ENCODE data around the gene DKK2. TPM values are rescaled to one million over a fixed set of nuclear protein-coding genes. Genes with fewer than 3 reads are reported as not detected.
A peak's percentile ranks its signal among the peaks of the same experiment; 100 is the strongest.

DKK2 gene
- total RNA-seq, 1 donor from 2014 or later, result 3.3 TPM

DNA sequence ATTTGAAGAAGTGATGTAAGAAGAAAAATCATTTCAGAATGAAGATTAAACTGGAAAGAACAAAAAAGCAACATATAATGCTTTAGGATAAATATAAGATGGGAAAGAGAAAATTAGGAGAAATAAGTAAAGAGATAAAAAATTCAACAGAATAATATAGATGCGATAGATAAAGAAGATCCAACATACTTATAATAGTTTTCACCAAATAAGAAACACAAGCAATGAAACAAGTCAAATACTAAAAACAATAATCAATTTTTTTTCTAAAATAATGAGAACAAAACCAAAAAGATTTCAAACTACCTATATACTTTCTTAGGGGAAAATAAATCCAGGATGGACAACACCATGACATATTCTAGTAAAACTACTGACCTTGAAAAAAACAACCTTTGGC lies 10.1 kb upstream of the DKK2 start:
- no peaks in the 10 kb centered on the region for H3K27me3 Mint-ChIP-seq (ENCODE audit: low read depth, unreplicated experiment)
- TF ChIP-seq EZH2 (IDR thresholded peaks at IDR 0.05; ENCODE audit: insufficient read depth, low read length), result no peak
- TF ChIP-seq, protein P1, sequence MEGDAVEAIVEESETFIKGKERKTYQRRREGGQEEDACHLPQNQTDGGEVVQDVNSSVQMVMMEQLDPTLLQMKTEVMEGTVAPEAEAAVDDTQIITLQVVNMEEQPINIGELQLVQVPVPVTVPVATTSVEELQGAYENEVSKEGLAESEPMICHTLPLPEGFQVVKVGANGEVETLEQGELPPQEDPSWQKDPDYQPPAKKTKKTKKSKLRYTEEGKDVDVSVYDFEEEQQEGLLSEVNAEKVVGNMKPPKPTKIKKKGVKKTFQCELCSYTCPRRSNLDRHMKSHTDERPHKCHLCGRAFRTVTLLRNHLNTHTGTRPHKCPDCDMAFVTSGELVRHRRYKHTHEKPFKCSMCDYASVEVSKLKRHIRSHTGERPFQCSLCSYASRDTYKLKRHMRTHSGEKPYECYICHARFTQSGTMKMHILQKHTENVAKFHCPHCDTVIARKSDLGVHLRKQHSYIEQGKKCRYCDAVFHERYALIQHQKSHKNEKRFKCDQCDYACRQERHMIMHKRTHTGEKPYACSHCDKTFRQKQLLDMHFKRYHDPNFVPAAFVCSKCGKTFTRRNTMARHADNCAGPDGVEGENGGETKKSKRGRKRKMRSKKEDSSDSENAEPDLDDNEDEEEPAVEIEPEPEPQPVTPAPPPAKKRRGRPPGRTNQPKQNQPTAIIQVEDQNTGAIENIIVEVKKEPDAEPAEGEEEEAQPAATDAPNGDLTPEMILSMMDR (IDR thresholded peaks at IDR 0.05; ENCODE audit: insufficient read depth, low read depth, low read length), result no peak
- Histone ChIP-seq H3K36me3 (ENCODE audit: insufficient read depth, low read length) (no peaks in the 10 kb centered on the region), H3K4me3 (ENCODE audit: insufficient read depth, low read depth, low read length) (no peak overlapping the region), H3K9ac (ENCODE audit: low read length) (no peak overlapping the region), H3K9me3 (ENCODE audit: insufficient read depth, low read depth, low read length) (no peaks in the 10 kb centered on the region), H3K4me1 (ENCODE audit: insufficient read depth, low read length) (no peaks in the 10 kb centered on the region), H3K27ac (ENCODE audit: low read depth, low read length) (no peak overlapping the region), H2AFZ (ENCODE audit: low read depth, low read length) (no peak overlapping the region), H3K27me3 (ENCODE audit: insufficient read depth, low read length) (no peaks in the 10 kb centered on the region), H4K20me1 (ENCODE audit: insufficient read depth, low read length) (no peaks in the 10 kb centered on the region), H3K79me2 (ENCODE audit: insufficient read depth, low read length) (no peaks in the 10 kb centered on the region), H3K4me2 (ENCODE audit: low read length) (no peak overlapping the region)
- no peak overlapping the region for H3K27ac Mint-ChIP-seq (ENCODE audit: unreplicated experiment)
- H3K4me3 Mint-ChIP-seq (ENCODE audit: unreplicated experiment), result no peak overlapping the region
- FAIRE-seq (no peak), DNase-seq (ENCODE audit: low read depth) (no peak)
- H3K9me3 Mint-ChIP-seq (ENCODE audit: unreplicated experiment), result no peaks in the 10 kb centered on the region
- H3K36me3 Mint-ChIP-seq (ENCODE audit: low read depth, unreplicated experiment), result no peaks in the 10 kb centered on the region
- H3K4me1 Mint-ChIP-seq (ENCODE audit: low read depth, unreplicated experiment), result no peaks in the 10 kb centered on the region

GRCh38 chr4:107044170-107044569 lies 8.1 kb upstream of the DKK2 start:
- H3K36me3 Mint-ChIP-seq (ENCODE audit: low read depth, unreplicated experiment), result no peaks in the 10 kb centered on the region
- H4K20me1 ChIP-seq (ENCODE audit: insufficient read depth, low read length), result no peaks in the 10 kb centered on the region
- H3K27me3 Mint-ChIP-seq (ENCODE audit: low read depth, unreplicated experiment), result peaks cover 3% of the 10 kb centered on the region
- H3K9ac ChIP-seq (ENCODE audit: low read length), result no peak overlapping the region
- FAIRE-seq (no peak), DNase-seq (ENCODE audit: low read depth) (no peak)
- no peaks in the 10 kb centered on the region for H3K4me1 ChIP-seq (ENCODE audit: insufficient read depth, low read length)
- H3K9me3 Mint-ChIP-seq (ENCODE audit: unreplicated experiment), result no peaks in the 10 kb centered on the region
- no peaks in the 10 kb centered on the region for H3K36me3 ChIP-seq (ENCODE audit: insufficient read depth, low read length)
- H3K4me3 ChIP-seq (ENCODE audit: insufficient read depth, low read depth, low read length), result no peak overlapping the region
- no peak overlapping the region for H3K27ac ChIP-seq (ENCODE audit: low read depth, low read length)
- no peaks in the 10 kb centered on the region for H3K4me1 Mint-ChIP-seq (ENCODE audit: low read depth, unreplicated experiment)
- H2AFZ ChIP-seq (ENCODE audit: low read depth, low read length), result no peak overlapping the region
- no peaks in the 10 kb centered on the region for H3K27me3 ChIP-seq (ENCODE audit: insufficient read depth, low read length)
- no peaks in the 10 kb centered on the region for H3K79me2 ChIP-seq (ENCODE audit: insufficient read depth, low read length)
- H3K4me3 Mint-ChIP-seq (ENCODE audit: unreplicated experiment), result no peak overlapping the region
- no peak overlapping the region for H3K27ac Mint-ChIP-seq (ENCODE audit: unreplicated experiment)
- TF ChIP-seq EZH2 (IDR thresholded peaks at IDR 0.05; ENCODE audit: insufficient read depth, low read length), result no peak
- TF ChIP-seq, protein P1 (IDR thresholded peaks at IDR 0.05; ENCODE audit: insufficient read depth, low read depth, low read length), result no peak
- H3K4me2 ChIP-seq (ENCODE audit: low read length), result no peak overlapping the region
- no peaks in the 10 kb centered on the region for H3K9me3 ChIP-seq (ENCODE audit: insufficient read depth, low read depth, low read length)

- Histone ChIP-seq H3K4me1 (ENCODE audit: insufficient read depth, low read length) (peaks cover 24% of the 10 kb centered on the region), H3K4me3 (ENCODE audit: insufficient read depth, low read depth, low read length) (peak overlapping the region; percentile 79), H3K27ac (ENCODE audit: low read depth, low read length) (no peak overlapping the region), H3K27me3 (ENCODE audit: insufficient read depth, low read length) (peaks cover 5% of the 10 kb centered on the region), H3K36me3 (ENCODE audit: insufficient read depth, low read length) (no peaks in the 10 kb centered on the region), H3K9me3 (ENCODE audit: insufficient read depth, low read depth, low read length) (no peaks in the 10 kb centered on the region), H4K20me1 (ENCODE audit: insufficient read depth, low read length) (no peaks in the 10 kb centered on the region), H3K79me2 (ENCODE audit: insufficient read depth, low read length) (no peaks in the 10 kb centered on the region), H3K9ac (ENCODE audit: low read length) (no peak overlapping the region), H2AFZ (ENCODE audit: low read depth, low read length) (peak overlapping the region; percentile 77), H3K4me2 (ENCODE audit: low read length) (peak overlapping the region; percentile 99)
- H3K27me3 Mint-ChIP-seq (ENCODE audit: low read depth, unreplicated experiment), result peaks cover 49% of the 10 kb centered on the region
- H3K36me3 Mint-ChIP-seq (ENCODE audit: low read depth, unreplicated experiment), result no peaks in the 10 kb centered on the region
- peak; percentile 18 for DNase-seq (ENCODE audit: low read depth)
- H3K27ac Mint-ChIP-seq (ENCODE audit: unreplicated experiment), result no peak overlapping the region
- H3K4me3 Mint-ChIP-seq (ENCODE audit: unreplicated experiment), result peak overlapping the region; percentile 92
- TF ChIP-seq EZH2 (IDR thresholded peaks at IDR 0.05; ENCODE audit: insufficient read depth, low read length), result peak; percentile 3
- TF ChIP-seq, protein P1 (IDR thresholded peaks at IDR 0.05; ENCODE audit: insufficient read depth, low read depth, low read length), result peak; percentile 48
- peaks cover 1% of the 10 kb centered on the region for H3K9me3 Mint-ChIP-seq (ENCODE audit: unreplicated experiment)
- peaks cover 12% of the 10 kb centered on the region for H3K4me1 Mint-ChIP-seq (ENCODE audit: low read depth, unreplicated experiment)
- FAIRE-seq, result no peak
Observed at GRCh38 chr4:107037199-107037584, 1.1 kb upstream of the DKK2 start.

Data from astrocyte (in vitro differentiated cells and primary cell).